H54 (cell line): ENCODE results near the gene MCM3AP.
A peak's percentile ranks its signal among the peaks of the same experiment; 100 is the strongest.

Experiments
- DNase-seq: peaks from one replicate; pipeline ENCODE4 v3.0.0; 2011; ENCODE audit warnings: low spot score, mixed read lengths; ENCODE audit not compliant: insufficient read length
- FAIRE-seq: peaks from 3 replicates; lab custom pipeline; 2011; peaks lifted over from hg19 to GRCh38; lab: Jason Lieb, UNC
- POLR2A ChIP-seq: IDR thresholded peaks from 2 replicates; pipeline ENCODE4 v1.6.1; 2011; ENCODE audit warnings: low read depth, mild to moderate bottlenecking, low read length

MCM3AP gene

GRCh38 chr21:46297338-46298271 is 12.2 kb upstream of the MCM3AP start:
- no peak for TF ChIP-seq POLR2A
- DNase-seq (no peak), FAIRE-seq (no peak)

GRCh38 chr21:46295996-46296752 is 10.8 kb upstream of the MCM3AP start:
- DNase-seq (no peak), FAIRE-seq (no peak)

GRCh38 chr21:46295177-46295770 is 9.9 kb upstream of the MCM3AP start:
- TF ChIP-seq POLR2A: peak; percentile 33; the same call in 1 of the 2 replicates
- FAIRE-seq: no peak
- DNase-seq: peak; percentile 83

More at GRCh38 chr21:46295996-46296752, 10.8 kb upstream of the MCM3AP start:
- TF ChIP-seq POLR2A: no peak

GRCh38 chr21:46294647-46295176 is 9.3 kb upstream of the MCM3AP start:
- peak; percentile 67 for DNase-seq
- no peak for FAIRE-seq
- peak; percentile 39; the same call in 1 of the 2 replicates for TF ChIP-seq POLR2A

- FAIRE-seq (no peak), DNase-seq (no peak)
- no peak for TF ChIP-seq POLR2A
These were observed 6.2 kb upstream of the MCM3AP start for GRCh38 chr21:46291561-46291960.

- TF ChIP-seq POLR2A: no peak
- no peak for DNase-seq
- FAIRE-seq: no peak
These were observed 4.3 kb upstream of the MCM3AP start for GRCh38 chr21:46289655-46290179.

GRCh38 chr21:46287541-46287940 is 2.1 kb upstream of the MCM3AP start:
- no peak for FAIRE-seq
- no peak for TF ChIP-seq POLR2A

GRCh38 chr21:46286648-46287002 is 1.2 kb upstream of the MCM3AP start:
- DNase-seq: no peak
- FAIRE-seq: no peak

More at GRCh38 chr21:46287541-46287940, 2.1 kb upstream of the MCM3AP start:
- no peak for DNase-seq

GRCh38 chr21:46285761-46286647 is 593 bp upstream of the MCM3AP start, which contains the start of gene YBEY:
TSS of gene YBEY (plus strand) at chr21:46286342. CDS start at chr21:46286914, 572 bp downstream.
- DNase-seq (peak; percentile 94), FAIRE-seq (no peak)
- TF ChIP-seq POLR2A: peak; percentile 91

More at GRCh38 chr21:46286648-46287002, 1.2 kb upstream of the MCM3AP start:
- no peak for TF ChIP-seq POLR2A

- FAIRE-seq (no peak), DNase-seq (no peak)
- TF ChIP-seq POLR2A: no peak
These were observed 678 bp downstream of the MCM3AP start for GRCh38 chr21:46284733-46285132.

- FAIRE-seq: no peak
- no peak for DNase-seq
- TF ChIP-seq POLR2A: no peak
These were observed 1.2 kb downstream of the MCM3AP start for GRCh38 chr21:46284077-46284644.
